HG03460 (cell line): ENCODE measurements around the gene AKAP8L.

Source experiments
- ATAC-seq: cut with Tn5 transposase; IDR thresholded peaks from one replicate; pipeline ENCODE4 v1.9.1; 2021; ENCODE audit not compliant: unreplicated experiment

Gene AKAP8L

DNA sequence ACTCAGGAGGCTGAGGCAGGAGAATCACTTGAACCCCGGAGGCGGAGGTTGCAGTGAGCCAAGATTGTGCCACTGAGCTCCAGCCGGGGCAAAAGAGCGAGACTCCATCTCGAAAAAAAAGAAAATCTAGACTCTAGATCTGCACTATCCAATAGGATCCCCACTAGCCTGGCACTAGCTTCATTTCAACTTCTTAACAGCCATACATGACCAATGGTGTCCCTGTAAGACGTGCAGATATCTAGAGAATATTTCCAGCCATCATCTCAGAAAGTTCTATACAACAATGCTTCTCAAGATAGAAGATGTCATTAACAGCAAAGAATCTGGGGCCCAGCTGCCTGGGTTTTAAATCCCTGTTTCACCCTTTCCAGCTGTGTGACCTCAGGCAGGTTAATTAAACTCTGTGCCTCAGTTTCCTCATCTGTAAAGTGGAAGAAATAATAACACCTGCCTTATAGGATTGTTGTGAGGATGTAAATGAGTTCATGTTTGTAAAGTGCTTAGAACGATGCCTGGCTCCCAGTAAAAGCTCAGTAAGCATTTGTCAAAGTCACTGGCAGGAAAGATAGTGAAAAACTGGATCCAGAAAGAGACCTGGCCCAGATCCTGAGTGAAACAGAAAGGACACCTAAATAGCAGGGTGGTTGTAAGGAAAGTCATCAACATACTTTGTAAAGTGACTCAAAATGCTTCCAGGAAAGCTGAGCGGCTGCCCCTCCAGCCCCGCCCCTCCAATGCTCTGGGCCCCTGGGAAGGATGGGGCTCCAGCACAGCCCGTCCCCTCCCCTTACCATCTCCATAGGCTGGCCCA, 17.4 kb upstream of the AKAP8L start:
- ATAC-seq: no peak

DNA sequence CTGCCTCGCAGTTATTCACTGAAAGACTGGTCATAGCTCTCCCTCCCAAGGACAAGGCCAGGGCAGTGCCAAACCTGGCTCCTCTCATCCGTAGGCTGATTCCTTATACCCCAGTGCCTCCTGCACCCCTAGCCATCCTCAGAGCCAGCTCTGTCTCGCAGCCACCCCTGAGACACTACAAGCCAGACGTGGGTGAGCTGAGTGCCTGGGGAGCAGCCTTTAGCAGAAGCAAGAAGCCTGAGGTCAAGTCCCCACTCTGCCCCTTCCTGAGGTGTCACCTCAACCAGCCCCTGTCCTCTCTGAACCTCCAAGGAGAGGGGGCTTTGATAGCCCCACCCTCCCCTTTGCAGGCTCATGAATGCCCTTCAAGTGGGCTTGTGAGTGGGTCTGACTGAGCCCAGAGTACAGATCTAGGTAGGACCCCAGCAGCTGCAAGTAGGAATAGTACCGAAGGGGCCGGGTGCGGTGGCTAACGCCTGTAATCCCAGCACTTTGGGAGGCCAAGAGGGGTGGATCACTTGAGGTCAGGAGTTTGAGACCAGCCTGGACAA, 14.8 kb upstream of the AKAP8L start:
- ATAC-seq: no peak

DNA sequence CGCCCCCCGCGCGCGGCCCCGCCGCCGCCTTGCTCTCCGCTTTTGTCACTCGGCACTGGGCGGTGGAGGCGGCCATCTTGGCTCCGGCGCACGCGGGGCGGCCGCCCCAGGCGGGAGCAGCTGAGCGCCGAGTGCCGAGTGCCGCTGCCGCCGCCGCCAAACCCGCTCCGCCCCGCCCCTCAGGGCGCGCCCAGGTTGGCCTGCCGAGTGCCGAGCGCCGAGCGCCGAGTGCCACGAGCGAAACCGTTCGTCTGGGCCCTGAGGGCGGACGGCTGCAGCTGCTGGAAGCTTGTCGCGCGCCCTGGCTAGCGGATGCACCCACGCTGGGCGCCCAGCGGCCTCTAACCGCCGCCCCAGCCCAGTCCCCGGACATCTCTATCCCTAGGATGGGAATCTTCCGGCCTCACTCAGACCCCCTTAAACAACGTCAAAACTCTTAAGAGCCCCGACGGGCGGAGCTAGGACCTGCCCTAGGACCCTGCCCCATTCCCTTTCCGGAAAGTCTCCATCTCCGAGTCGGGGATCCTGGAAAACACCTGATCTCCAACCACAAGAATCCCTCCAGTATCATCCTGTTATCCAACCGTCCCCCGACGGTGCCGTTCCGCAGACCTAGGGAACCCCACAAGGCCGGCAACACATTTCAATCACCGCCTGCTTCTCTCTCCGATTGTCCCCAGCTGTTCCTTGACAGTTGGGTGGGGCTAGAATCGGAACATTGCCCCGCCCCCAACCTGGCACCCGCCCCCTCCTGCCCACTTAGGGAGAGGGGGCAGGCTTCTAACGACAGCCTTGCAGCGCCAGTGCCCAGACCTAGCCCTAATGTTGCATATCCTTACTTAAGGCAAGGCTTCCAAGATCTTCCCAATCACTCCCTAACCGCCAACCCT, 14.1 kb upstream of the AKAP8L start:
- peak; percentile 55 for ATAC-seq

DNA sequence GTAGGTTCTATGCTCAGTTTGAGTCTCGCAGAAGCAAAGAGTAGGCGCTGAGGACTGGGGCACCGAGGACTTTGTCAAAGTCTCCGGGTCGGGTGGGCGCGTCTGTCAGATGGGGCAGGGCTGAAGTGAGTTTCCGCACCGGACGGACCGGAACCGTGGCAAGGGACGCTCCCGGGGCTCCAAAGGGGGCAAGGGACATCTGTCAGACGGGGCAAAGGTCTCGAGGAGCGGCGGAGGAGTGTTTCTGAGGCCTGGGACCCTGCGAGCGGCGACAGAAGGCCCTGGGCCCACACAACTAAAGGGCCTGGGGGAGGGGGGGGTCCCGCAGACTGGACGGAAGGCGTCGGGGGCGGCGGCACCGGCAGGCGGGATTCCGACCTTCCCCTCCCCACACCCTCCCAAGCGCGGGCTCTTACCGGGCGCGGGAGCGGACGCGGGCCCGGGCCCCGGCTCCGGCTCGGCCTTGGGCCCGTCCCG, 13.3 kb upstream of the AKAP8L start:
- ATAC-seq: no peak

DNA sequence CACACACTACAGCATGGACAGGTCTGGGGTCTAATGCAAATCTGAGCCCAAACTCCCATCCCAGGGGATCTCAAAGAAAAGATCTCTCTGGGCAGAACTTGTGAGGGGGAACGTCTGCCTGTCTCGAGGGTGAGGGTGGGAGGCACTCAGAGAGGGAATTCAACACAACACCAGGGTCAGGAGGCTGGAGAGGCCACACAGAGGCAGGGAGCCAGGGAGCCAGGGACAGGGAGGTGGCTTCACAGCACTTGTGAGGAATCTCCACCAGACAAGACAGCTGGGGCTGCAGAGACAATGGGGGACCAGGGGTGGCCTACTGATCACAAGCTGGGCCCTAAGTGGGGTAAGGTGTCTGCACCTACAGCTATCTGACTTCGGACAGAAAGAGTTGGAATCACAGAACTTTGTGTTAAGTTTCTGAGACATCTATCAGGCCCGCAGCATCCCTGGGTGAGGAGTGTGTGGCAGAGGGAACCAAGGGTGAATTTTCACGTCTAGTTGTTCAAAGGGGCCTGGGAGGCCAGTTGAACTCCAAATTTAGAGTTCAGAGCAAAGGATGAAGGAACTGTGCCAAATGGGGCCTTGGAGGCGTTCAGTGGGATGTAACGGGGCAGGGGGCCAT, 12.7 kb upstream of the AKAP8L start:
- ATAC-seq: no peak

DNA sequence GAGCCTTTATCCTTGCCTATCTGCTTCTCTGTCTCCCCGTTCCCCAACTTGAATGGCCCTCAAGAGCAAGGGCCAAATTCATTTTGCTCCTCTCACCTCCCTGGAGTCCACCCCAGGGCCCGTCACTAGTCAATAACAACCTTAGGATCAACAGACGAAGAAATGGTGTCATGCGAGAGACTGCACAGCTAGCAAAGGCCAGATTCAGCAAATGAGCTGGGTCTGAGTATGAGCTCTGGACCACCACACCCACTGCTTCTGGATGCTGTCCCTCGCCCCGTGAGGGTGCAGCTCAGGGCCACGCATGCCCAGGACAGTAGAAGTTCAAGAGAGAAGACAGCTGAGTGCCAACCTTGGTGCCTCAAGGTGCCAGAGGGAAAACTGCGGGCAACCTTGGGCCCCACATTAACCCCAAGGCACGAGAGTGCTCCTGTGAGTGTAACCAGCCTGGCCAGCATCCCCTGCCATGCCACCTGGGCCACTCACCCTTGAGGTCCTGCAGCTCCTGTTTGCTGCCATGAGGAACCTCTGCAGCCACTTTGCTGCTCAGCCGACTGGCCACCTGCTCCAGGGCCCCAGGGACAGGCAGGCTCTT, 11.8 kb upstream of the AKAP8L start:
- ATAC-seq: no peak

DNA sequence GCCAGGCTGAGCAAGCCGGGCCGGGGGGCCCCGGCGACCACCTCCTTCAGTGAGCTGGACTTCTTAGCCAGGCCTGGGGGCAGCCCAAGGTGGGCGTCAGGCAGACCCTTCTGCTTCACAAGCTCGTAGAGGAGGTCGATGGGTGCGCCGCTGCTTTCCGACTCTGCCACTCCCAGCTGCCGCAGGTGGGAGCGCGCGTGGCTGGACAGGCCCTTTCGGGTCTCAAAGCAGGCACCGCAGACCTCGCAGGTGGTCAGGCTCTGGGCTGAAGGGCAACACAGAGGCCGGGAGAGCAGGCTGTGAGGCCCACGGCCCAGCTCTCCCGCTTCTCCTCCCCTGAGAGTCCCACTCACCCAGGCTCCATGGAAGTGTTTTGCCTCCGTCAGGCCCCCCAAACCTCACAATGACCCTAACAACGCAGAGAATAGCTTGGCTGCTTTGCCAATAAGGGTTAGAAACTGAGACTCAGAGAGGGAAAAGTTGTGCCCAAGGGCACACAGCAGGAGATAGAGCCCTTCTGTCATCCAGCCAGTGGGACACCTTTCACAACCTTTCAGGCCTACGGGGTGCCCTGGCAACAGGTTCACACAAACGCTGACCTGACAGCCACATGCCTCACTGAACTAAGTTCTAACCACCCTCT, 11.2 kb upstream of the AKAP8L start:
- ATAC-seq: no peak

DNA sequence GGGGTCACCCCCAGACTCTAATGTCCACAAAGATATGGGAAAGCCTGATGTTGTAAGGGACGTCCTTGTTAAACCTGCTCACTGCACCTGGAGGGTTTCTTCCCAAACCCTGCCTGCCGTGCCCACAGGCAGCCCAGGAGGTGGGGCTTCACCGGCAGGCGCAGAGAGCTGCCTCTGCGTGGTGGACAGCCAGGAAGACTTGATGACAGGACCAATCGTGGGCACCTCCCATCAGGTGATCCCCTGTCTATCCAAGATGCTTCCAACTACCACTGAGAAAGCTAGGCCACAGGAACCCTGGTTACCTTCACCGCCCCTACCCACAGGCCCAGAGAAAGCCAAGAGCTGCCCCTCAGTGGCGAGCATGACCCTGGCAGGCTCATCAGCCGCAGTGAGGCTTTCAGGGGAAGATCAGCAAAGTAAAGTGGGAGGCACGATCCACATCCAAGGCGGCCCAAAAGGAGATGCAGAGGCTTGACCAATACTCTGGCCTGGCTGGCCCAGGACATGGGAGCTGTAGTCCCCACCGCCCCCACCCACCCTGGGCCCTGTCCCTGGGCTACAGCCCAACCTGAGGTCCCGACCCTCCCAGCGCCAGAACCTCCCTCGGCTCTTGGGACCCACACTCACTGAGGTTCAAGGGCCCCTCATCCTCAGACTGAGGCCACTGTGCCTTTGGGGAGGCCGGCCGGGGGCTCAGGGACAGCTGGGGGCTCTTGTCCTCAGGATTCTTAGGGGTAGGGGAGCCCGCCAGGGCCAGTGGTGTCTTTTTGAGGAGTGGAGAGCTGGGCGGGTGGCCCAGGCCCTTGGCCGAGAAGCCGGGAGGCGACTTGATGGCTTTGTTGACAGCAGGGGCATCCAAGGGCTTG, 10.4 kb upstream of the AKAP8L start:
- ATAC-seq: no peak

DNA sequence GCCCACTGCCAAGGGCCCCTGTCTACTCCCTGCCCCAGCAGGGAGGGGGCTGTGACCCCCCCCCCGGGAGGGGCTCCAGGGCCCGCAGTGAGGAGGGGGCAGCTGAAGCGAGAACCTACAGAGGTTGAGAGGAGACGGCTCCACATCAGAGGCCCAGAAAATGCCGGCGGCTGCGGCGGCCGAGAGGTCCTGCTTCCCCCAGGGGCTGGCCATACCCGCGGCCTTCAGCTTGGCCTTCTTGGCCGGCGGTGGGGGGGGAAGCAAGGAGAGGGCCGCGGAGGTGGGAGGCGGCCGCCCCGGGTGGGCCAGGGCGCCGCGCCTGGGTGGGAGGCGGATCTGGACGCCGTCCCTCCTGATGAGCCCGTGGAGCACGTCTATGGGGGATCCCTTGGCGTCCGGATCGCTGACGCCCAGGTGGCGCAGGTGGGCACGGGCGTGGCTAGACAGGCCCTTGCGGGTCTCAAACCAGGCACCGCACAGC, 9.2 kb upstream of the AKAP8L start:
- no peak for ATAC-seq

DNA sequence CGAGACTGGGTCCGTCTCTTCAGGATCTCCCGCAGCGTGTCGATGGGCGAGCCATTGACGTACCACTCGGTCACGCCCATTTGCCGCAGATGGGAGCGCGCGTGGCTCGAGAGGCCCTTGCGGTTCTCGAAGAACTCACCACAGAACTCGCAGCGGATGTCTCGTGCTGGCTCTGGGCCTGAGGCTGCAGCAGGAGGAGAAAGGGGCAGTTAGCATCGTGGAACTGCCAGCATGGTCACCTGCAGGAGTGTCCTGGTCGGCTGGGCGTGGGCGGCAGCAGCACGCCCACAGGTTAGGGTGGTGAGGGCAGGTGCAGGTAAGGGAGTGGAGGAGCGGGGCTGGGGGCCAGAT, 8.5 kb upstream of the AKAP8L start:
- ATAC-seq: no peak

DNA sequence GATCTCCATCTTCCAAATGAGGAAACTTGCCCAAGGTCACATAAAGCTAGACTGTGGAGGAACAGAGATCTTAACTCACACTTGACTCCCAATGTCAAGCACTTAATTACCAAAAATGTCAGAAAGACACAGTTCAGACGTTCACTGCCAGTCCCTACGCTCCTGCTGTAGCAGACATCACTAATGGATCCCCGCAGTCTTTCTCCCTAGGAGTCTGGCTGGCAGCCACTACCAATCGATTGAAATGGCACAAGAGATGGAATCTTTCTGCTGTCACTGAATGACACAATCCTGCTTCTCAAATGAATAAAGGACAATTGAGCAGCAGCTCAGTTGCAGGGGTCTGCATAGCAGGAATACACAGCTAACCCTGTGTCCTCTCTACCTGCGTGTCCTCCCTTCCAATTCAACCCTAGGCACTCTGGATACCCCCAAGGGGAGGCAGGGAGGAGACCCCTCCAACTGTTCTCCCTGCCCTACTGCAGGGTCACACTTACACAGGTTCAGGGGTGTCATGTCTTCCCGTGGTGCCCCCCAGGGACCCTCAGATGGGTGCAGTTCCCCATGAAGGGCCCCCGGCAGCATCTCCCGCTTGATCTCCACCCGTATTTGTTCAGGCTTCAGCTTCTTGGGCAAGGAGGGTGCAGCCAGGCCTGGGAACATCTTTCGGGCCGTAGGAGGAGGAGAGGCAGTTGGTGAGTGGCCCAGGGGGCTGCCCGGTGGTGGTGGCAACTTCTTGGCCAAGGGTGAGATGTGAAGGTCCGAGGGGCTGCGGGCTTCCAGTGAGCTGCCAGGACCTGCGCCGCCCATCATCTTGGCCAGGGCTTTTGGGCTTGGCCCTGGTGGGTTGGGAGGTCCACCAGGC, 7.9 kb upstream of the AKAP8L start:
- no peak for ATAC-seq

DNA sequence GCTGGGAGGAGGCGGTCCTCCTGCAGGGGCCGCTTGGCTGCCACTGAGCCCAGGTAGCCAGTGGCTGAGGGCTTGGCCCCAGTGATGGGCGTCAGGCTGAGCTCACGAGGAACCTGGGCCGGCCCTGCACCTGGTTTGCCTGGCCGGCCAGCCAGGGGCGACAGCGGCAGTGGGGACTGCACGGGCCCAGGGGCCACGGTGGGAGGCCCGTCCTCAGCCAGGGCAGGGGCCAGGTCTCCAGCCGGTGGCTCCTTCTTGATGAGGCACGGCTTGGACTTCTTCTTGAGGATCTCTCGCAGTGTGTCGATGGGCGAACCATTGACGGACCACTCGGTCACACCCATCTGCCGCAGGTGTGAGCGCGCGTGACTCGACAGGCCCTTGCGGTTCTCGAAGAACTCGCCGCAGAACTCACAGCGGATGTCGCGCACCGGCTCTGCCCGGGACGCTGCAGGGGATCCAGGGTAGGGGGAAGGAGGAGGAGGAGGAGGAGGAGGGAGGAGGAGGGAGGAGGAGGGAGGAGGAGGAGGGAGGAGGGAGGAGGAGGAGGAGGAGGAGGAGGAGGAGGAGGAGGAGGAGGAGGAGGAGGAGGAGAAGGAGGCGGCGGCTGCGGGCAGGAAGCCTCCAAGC, 6.6 kb upstream of the AKAP8L start:
- ATAC-seq: no peak

DNA sequence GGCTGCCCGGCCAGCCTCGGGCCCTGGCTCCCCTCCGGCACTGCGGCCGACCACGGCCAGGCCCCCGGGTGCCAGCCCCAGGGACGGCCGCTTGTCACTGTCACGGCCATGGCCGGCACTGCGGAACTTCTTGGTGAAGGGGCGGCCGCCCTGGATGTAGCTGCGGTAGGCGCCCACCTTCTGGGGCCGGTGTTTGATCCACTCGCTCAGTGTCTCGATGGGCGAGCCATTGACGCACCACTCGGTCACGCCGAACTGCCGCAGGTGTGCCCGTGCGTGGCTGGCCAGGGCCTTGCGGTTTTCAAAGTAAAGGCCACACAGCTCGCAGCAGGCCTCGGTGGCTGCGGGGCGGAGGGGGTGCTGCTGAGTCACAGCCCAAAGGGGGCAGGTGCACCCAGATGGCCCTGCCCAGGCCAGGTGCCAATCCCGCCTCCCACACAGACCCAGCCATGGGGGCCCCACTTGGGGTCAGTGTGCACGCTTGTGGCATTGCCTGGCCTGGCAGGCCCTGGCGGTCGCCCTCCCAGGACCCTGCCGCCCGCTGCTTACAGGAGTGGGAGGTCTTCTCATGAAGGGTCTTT, 6.0 kb upstream of the AKAP8L start:
- ATAC-seq: no peak

DNA sequence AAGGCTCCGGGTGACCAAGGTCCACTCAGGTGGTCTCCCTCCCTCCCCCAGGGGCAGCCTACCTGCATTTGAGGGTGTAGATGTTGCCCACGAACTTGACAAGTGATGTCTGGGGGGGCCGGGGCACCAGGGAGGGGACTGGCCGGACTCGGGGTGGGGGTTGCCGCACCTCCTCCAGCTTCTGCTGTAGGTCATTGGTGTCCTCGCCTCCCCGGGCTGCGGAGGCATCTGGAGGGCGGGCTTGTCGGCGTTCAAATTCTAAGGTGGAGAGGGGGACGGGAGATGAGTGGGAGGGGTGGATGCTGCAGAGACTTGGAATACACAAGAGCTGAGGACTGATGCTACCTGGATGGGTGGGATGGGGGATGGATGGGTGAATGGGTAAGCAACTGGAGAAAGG, 5.3 kb upstream of the AKAP8L start:
- ATAC-seq: no peak

DNA sequence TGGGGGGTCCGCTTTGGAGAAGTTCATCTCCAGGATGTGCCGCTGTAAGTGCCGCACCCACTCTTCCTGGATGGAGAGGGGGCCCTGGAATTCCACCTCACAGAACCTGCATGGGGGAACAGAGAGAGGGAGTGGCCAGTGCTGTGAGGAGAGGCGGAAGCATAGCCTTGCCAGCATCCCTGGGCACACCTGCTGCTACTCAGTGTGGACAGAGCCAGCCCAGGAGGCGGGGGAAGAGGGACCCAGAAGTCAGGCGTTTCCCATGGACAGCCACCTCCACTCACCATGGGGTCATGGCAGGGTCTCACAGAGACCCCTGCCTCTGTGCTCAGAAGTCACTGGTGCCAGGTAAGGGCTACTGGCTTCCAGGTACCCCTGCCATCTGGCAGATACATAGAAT, 4.3 kb upstream of the AKAP8L start:
- no peak for ATAC-seq

DNA sequence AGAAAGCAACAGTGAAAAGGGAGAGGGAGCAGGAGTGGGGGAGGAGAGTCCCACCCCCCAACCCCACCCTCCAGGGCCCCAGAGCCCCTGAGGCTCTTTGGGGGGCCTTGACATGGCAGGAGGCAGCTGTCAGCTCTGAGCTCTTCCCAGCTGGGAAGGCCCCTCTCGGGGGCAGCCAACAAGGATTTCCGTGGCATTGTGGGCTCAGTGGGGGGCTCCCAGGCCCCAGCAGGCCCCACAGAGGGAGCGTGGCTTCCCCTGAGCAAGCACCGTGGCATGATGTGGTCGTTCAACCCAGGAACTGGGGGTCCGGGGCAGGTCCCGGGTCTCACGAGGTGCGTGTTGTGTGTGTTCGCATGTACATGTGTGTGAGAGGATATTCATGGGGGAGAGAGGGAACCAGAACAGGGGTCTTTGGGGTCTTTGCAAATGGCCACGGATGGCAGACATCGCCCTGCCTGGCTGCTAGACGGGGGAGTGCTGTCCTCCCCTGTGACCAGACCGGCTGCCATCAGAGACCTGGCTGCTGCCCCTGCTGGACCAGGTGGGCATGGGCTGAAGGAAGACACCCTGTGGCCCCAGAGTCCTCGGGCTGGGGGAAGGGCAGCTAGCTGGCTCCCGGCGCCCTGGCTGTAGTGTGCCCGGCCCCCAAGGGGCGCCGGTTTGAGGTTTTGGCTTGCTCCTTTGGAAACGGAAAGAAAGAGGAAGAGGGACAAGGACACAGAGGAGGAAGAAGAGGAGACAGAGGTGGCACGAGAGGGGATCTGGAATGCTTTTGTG, 3.7 kb upstream of the AKAP8L start:
- ATAC-seq: no peak

DNA sequence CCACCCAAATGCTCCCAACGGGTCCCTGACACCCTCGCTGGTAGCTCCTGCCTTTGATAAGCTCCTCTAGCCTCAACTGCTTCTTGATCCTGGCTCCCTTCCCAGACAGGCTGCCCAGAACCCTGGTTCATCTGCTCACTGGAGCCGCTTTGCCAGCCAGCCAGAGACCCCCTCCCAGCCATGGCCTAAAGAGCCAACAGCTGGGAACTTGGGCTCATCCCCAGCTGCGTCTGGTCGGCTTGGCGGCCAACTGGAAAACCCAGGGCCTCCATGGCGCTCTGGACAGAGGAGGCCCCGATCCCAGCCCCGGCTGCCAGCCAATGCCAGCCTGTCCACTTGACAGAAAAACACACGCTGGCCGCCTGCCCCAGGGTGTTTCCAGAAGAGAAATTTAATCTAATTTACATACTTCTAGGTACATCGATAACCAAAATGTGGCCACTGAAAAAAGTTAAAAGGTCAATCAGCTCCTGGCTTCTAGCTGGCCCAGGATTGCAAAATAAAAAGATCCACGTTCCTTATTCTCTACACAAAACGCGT, 3.0 kb upstream of the AKAP8L start:
- ATAC-seq: no peak
